Aorta (tissue), 4 donors: Measurements from ENCODE around the gene RAD23B. TPM values are rescaled to one million over a fixed set of nuclear protein-coding genes. Genes with fewer than 3 reads are reported as not detected.

ENCODE experiments used
- polyA plus RNA-seq, 2 donors: library from polyadenylated mRNA; stranded (reverse); fragments of 200-250 nt; gene quantifications; one replicate each; pipeline ENCODE4 v1.2.3, GENCODE V29; 2013
- total RNA-seq, 2 donors: library from RNA; stranded (reverse); fragmentation: NEBNext Ultra II Directional; extraction: Animal tissue kit (Norgen Biotek cat#: 25700); gene quantifications; one replicate each; pipeline ENCODE4 v1.2.1, GENCODE V29; 2021
- donor health status: healthy with polysubstance abuse.
- donor health status: Bipolar disorder and iron deficiency.
- donor health status: DM: no; HTN: no; CAD: no.
- donor health status: DM: yes; HTN: yes; CAD: no.

RAD23B gene
- total and polyA plus RNA-seq, 4 donors = 28.2 to 78.4 (median 59.1) TPM

Other genes with a start within 250 kb of the RAD23B start
- 100 to 1,000 TPM in 1 of 2 donors, 10 to 100 TPM in 1; 87.8 to 202 TPM for gene KLF4, start 206.5 kb downstream of the RAD23B start, total RNA-seq
- gene KLF4, start 206.5 kb downstream of the RAD23B start, polyA plus RNA-seq = 10 to 100 TPM; 39.7 to 40.6 TPM